Tibial nerve (tissue), 3 donors: ENCODE results near the gene WASF3.

Experiments
- POLR2A ChIP-seq, 2 donors: fragments of 450-650 bp; IDR thresholded peaks; one replicate each; pipeline ENCODE4 v1.6.1; 2017; ENCODE audit warnings: antibody characterized with exemption in 2 of 2, mild to moderate bottlenecking in 2 of 2, moderate library complexity in 2 of 2
- TF ChIP-seq, protein P1 (sequence below), 5 experiments: fragments of 200-600 bp in 3 of 5; fragments of 450-650 bp in 2 of 5; sonication (generic) in 3 of 5; IDR thresholded peaks; one replicate each; pipeline ENCODE4 v1.5.1; 2016 to 2019; ENCODE audit warnings: antibody characterized with exemption in 5 of 5, mild to moderate bottlenecking in 3 of 5, moderate library complexity in 2 of 5

DNA sequence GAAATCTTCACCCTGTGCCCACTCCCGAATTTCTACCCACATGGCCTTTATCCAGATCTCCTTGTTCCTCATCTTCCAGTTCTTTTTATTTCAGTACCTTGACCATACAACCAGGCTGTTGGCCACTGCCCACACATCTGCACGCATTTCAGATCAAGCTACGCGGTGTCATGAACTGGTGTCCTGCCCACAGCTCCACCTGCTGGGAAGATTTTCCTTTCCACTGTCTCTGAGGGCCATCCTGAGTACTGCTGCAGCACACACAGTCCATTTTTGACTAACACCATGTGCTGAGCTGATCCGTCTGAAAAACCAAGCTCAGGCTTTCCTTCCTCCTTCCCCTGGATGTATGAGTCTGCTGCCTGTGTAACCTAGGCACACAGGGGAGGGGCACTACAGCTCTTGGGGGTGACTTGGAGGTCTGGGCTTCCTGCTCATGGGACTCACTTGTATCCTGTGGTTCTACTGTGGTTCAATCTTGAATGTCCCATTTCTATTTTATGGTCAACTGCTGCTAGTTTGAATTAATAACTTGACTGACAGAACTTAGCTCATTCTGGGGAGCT, 71.9 kb downstream of the WASF3 start:
- TF ChIP-seq, protein P1, sequence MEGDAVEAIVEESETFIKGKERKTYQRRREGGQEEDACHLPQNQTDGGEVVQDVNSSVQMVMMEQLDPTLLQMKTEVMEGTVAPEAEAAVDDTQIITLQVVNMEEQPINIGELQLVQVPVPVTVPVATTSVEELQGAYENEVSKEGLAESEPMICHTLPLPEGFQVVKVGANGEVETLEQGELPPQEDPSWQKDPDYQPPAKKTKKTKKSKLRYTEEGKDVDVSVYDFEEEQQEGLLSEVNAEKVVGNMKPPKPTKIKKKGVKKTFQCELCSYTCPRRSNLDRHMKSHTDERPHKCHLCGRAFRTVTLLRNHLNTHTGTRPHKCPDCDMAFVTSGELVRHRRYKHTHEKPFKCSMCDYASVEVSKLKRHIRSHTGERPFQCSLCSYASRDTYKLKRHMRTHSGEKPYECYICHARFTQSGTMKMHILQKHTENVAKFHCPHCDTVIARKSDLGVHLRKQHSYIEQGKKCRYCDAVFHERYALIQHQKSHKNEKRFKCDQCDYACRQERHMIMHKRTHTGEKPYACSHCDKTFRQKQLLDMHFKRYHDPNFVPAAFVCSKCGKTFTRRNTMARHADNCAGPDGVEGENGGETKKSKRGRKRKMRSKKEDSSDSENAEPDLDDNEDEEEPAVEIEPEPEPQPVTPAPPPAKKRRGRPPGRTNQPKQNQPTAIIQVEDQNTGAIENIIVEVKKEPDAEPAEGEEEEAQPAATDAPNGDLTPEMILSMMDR (IDR thresholded peaks at IDR 0.05), result no peak
- no peak for TF ChIP-seq POLR2A (IDR thresholded peaks at IDR 0.05)
